Endothelial cell of umbilical vein (primary cell): ENCODE data around the gene JARID2.

Experiments used
- CTCF ChIP-seq, 2 donors: IDR thresholded peaks; 1 replicate in 1 of 2; 2 replicates in 1 of 2; pipeline ENCODE4 v1.5.1; 2011; ENCODE audit warnings: low read length in 2 of 2, mild to moderate bottlenecking in 2 of 2, moderate library complexity in 2 of 2, control low read depth in 1 of 2, inconsistent platforms in 1 of 2, low read depth in 1 of 2; ENCODE audit not compliant: insufficient read depth in 1 of 2; ENCODE audit errors: extremely low read depth in 1 of 2
- POLR2A ChIP-seq: IDR thresholded peaks from 2 replicates; pipeline ENCODE4 v1.6.1; 2012; ENCODE audit warnings: low read depth, mild to moderate bottlenecking, control low read depth, low read length
- POLR2AphosphoS5 ChIP-seq: IDR thresholded peaks from 2 replicates; pipeline ENCODE4 v1.6.1; 2012; ENCODE audit warnings: low read depth, mild to moderate bottlenecking, control low read depth, low read length, moderate library complexity; ENCODE audit not compliant: insufficient read depth

GRCh38 chr6:15419493-15419892 lies 173.6 kb downstream of the JARID2 start:
- TF ChIP-seq CTCF (IDR thresholded peaks at IDR 0.05; ENCODE audit: extremely low read depth in 1 of 2, insufficient read depth in 1 of 2, low read depth in 1 of 2, low read length in 2 of 2) (no peak), POLR2A (no peak), POLR2AphosphoS5 (no peak)
